ENCODE data around the gene RAB3GAP1. TPM values are rescaled to one million over a fixed set of nuclear protein-coding genes. Genes with fewer than 3 reads are reported as not detected.
"Not testable (repeated sequence)": the region's sequence is repeated elsewhere in the genome, so short reads cannot be mapped to it uniquely, and the experiment has no call there.

RAB3GAP1 gene
- total and polyA plus RNA-seq, 2 donors from 2014 or later = 16.6 to 41.4 TPM

GRCh38 chr2:135030826-135031225 is 21.3 kb upstream of the RAB3GAP1 start:
- Histone ChIP-seq H3K36me3 (ENCODE audit: control insufficient read depth in 2 of 3, insufficient read depth in 3 of 3, low read length in 3 of 3) (no peaks in the 10 kb centered on the region), H3K4me3 (ENCODE audit: low read length in 3 of 3) (no peak overlapping the region), H3K9ac (ENCODE audit: low read length in 3 of 3) (no peak overlapping the region), H3K27ac (ENCODE audit: low read depth in 2 of 2, low read length in 2 of 2) (no peak overlapping the region), H3K27me3 (ENCODE audit: control insufficient read depth, insufficient read depth, low read length) (no peaks in the 10 kb centered on the region), H3K9me3 (ENCODE audit: control insufficient read depth in 2 of 3, insufficient read depth in 1 of 3, low read length in 3 of 3) (no peaks in the 10 kb centered on the region), H3K4me1 (ENCODE audit: control insufficient read depth in 2 of 3, insufficient read depth in 2 of 3, low read depth in 1 of 3, low read length in 3 of 3) (no peaks in the 10 kb centered on the region)
- FAIRE-seq (no peak), DNase-seq (peak in 3 of 5 donors; percentile 15 to 77 (median 42))
- TF ChIP-seq CTCF (IDR thresholded peaks at IDR 0.05; ENCODE audit: borderline replicate concordance, extremely low read depth, insufficient read depth) = no peak
- intact Hi-C loops (cut with DNase I) = no loop called here

GRCh38 chr2:135033216-135033615 is 18.9 kb upstream of the RAB3GAP1 start:
- H3K4me1 ChIP-seq (ENCODE audit: control insufficient read depth in 2 of 3, insufficient read depth in 2 of 3, low read depth in 1 of 3, low read length in 3 of 3); H3K4me3 ChIP-seq (ENCODE audit: low read length in 3 of 3); H3K9me3 ChIP-seq (ENCODE audit: control insufficient read depth in 2 of 3, insufficient read depth in 1 of 3, low read length in 3 of 3); intact Hi-C loops (cut with DNase I); H3K9ac ChIP-seq (ENCODE audit: low read length in 3 of 3); DNase-seq; FAIRE-seq; H3K36me3 ChIP-seq (ENCODE audit: control insufficient read depth in 2 of 3, insufficient read depth in 3 of 3, low read length in 3 of 3); H3K27me3 ChIP-seq (ENCODE audit: control insufficient read depth, insufficient read depth, low read length); H3K27ac ChIP-seq (ENCODE audit: low read depth in 2 of 2, low read length in 2 of 2): not testable (repeated sequence)

- Histone ChIP-seq H3K4me3 (ENCODE audit: low read length in 3 of 3) (no peak overlapping the region), H3K9ac (ENCODE audit: low read length in 3 of 3) (no peak overlapping the region), H3K27ac (ENCODE audit: low read depth in 2 of 2, low read length in 2 of 2) (no peak overlapping the region), H3K27me3 (ENCODE audit: control insufficient read depth, insufficient read depth, low read length) (no peaks in the 10 kb centered on the region), H3K36me3 (ENCODE audit: control insufficient read depth in 2 of 3, insufficient read depth in 3 of 3, low read length in 3 of 3) (no peaks in the 10 kb centered on the region), H3K4me1 (ENCODE audit: control insufficient read depth in 2 of 3, insufficient read depth in 2 of 3, low read depth in 1 of 3, low read length in 3 of 3) (no peaks in the 10 kb centered on the region), H3K9me3 (ENCODE audit: control insufficient read depth in 2 of 3, insufficient read depth in 1 of 3, low read length in 3 of 3) (no peaks in the 10 kb centered on the region)
- TF ChIP-seq CTCF (IDR thresholded peaks at IDR 0.05; ENCODE audit: borderline replicate concordance, extremely low read depth, insufficient read depth) = no peak
- intact Hi-C loops (cut with DNase I) = no loop called here
- DNase-seq = no peak
- FAIRE-seq = no peak
Observed at GRCh38 chr2:135037831-135038230, 14.3 kb upstream of the RAB3GAP1 start.

GRCh38 chr2:135043345-135043744 is 8.7 kb upstream of the RAB3GAP1 start:
- Histone ChIP-seq H3K9ac (ENCODE audit: low read length in 3 of 3) (no peak overlapping the region), H3K36me3 (ENCODE audit: control insufficient read depth in 2 of 3, insufficient read depth in 3 of 3, low read length in 3 of 3) (no peaks in the 10 kb centered on the region), H3K4me3 (ENCODE audit: low read length in 3 of 3) (no peak overlapping the region), H3K27ac (ENCODE audit: low read depth in 2 of 2, low read length in 2 of 2) (no peak overlapping the region), H3K4me1 (ENCODE audit: control insufficient read depth in 2 of 3, insufficient read depth in 2 of 3, low read depth in 1 of 3, low read length in 3 of 3) (no peaks in the 10 kb centered on the region), H3K9me3 (ENCODE audit: control insufficient read depth in 2 of 3, insufficient read depth in 1 of 3, low read length in 3 of 3) (no peaks in the 10 kb centered on the region), H3K27me3 (ENCODE audit: control insufficient read depth, insufficient read depth, low read length) (no peaks in the 10 kb centered on the region)
- no peak for FAIRE-seq
- peak; percentile 22 for TF ChIP-seq CTCF (IDR thresholded peaks at IDR 0.05; ENCODE audit: borderline replicate concordance, extremely low read depth, insufficient read depth)
- intact Hi-C loops (cut with DNase I) = no loop called here
- DNase-seq = no peak
